Measurements from ENCODE around the gene KRTAP10-4.
"Not testable (repeated sequence)": the region's sequence is repeated elsewhere in the genome, so short reads cannot be mapped to it uniquely, and the experiment has no call there.

KRTAP10-4 gene

GRCh38 chr21:44579056-44579832 is 5.7 kb downstream of the KRTAP10-4 start:
- DNase-seq (ENCODE audit: low spot score): no peak

GRCh38 chr21:44579833-44580144 is 6.3 kb downstream of the KRTAP10-4 start:
- no peak for DNase-seq (ENCODE audit: low spot score)

- not testable (repeated sequence) for DNase-seq (ENCODE audit: low spot score)
These were observed 6.8 kb downstream of the KRTAP10-4 start, which contains the start of gene KRTAP10-5 for GRCh38 chr21:44580231-44580821. Gene KRTAP10-5, minus strand, starts transcription at chr21:44580604. Its CDS starts 26 bp downstream, at chr21:44580578.

- no peak for DNase-seq (ENCODE audit: low spot score)
These were observed 7.6 kb downstream of the KRTAP10-4 start for GRCh38 chr21:44581158-44581557.

GRCh38 chr21:44582055-44582454 is 8.5 kb downstream of the KRTAP10-4 start:
- no peak for DNase-seq (ENCODE audit: low spot score)

GRCh38 chr21:44583089-44583799 is 9.7 kb downstream of the KRTAP10-4 start:
- no peak for DNase-seq (ENCODE audit: low spot score)

GRCh38 chr21:44583800-44584147 is 10.2 kb downstream of the KRTAP10-4 start:
- no peak for DNase-seq (ENCODE audit: low spot score)

GRCh38 chr21:44585892-44586291 is 12.4 kb downstream of the KRTAP10-4 start:
- no peak for DNase-seq (ENCODE audit: low spot score)

- no peak for DNase-seq (ENCODE audit: low spot score)
These were observed 15.6 kb downstream of the KRTAP10-4 start for GRCh38 chr21:44589094-44589493.

- no peak for DNase-seq (ENCODE audit: low spot score)
These were observed 16.2 kb downstream of the KRTAP10-4 start for GRCh38 chr21:44589586-44590305.

GRCh38 chr21:44590311-44590721 is 16.8 kb downstream of the KRTAP10-4 start:
- no peak for DNase-seq (ENCODE audit: low spot score)

GRCh38 chr21:44590897-44591800 is 17.6 kb downstream of the KRTAP10-4 start:
- DNase-seq (ENCODE audit: low spot score): not testable (repeated sequence)

GRCh38 chr21:44591801-44592130 is 18.2 kb downstream of the KRTAP10-4 start:
- DNase-seq (ENCODE audit: low spot score): not testable (repeated sequence)

- no peak for DNase-seq (ENCODE audit: low spot score)
These were observed 19.1 kb downstream of the KRTAP10-4 start, which contains the start of gene KRTAP10-6 for GRCh38 chr21:44592446-44593311. Gene KRTAP10-6, minus strand, starts transcription at chr21:44592505. Its CDS starts 21 bp downstream, at chr21:44592484.

- no peak for DNase-seq (ENCODE audit: low spot score)
These were observed 20.3 kb downstream of the KRTAP10-4 start for GRCh38 chr21:44593598-44594405.

GRCh38 chr21:44594406-44594916 is 20.9 kb downstream of the KRTAP10-4 start:
- DNase-seq (ENCODE audit: low spot score): no peak

- DNase-seq (ENCODE audit: low spot score): no peak
These were observed 22.0 kb downstream of the KRTAP10-4 start for GRCh38 chr21:44595524-44595923.

- no peak for DNase-seq (ENCODE audit: low spot score)
These were observed 22.7 kb downstream of the KRTAP10-4 start for GRCh38 chr21:44596068-44596725.

GRCh38 chr21:44598061-44598460 is 24.5 kb downstream of the KRTAP10-4 start:
- DNase-seq (ENCODE audit: low spot score): no peak
